Sigmoid colon (tissue), 7 donors: ENCODE results near the gene WFIKKN2. TPM values are rescaled to one million over a fixed set of nuclear protein-coding genes. Genes with fewer than 3 reads are reported as not detected.

Experiments
- DNase-seq: peaks from one replicate; pipeline ENCODE4 v3.0.0-alpha.2; 2019
- H3K27ac ChIP-seq, 4 donors: fragments of 200-600 bp; sonication (generic); one replicate each; pipeline ENCODE4 v1.5.1; 2016 to 2019; ENCODE audit warnings: mild to moderate bottlenecking in 1 of 4
- H3K27me3 ChIP-seq, 3 donors: fragments of 200-600 bp; sonication (generic); one replicate each; pipeline ENCODE4 v1.5.1; 2019; ENCODE audit warnings: mild to moderate bottlenecking in 1 of 3
- H3K36me3 ChIP-seq, 4 donors: fragments of 200-600 bp; sonication (generic); one replicate each; pipeline ENCODE4 v1.5.1; 2016 to 2019
- H3K4me1 ChIP-seq, 4 donors: fragments of 200-600 bp; sonication (generic); one replicate each; pipeline ENCODE4 v1.5.1; 2017 to 2019
- H3K4me3 ChIP-seq, 4 donors: fragments of 200-600 bp; sonication (generic); one replicate each; pipeline ENCODE4 v1.5.1; 2017 to 2019; ENCODE audit warnings: mild to moderate bottlenecking in 2 of 4, moderate library complexity in 1 of 4
- H3K9me3 ChIP-seq, 4 donors: fragments of 200-600 bp in 3 of 4; sonication (generic) in 3 of 4; one replicate each; pipeline versions ENCODE4 v1.5.1 to v1.6.1; 2013 to 2019
- EP300 ChIP-seq, 4 donors: sonication (generic); formaldehyde crosslinking; IDR thresholded peaks; one replicate each; pipeline ENCODE4 v1.6.1; 2017; ENCODE audit warnings: antibody characterized with exemption in 4 of 4
- POLR2A ChIP-seq, 2 donors: fragments of 450-650 bp; IDR thresholded peaks; one replicate each; pipeline ENCODE4 v1.6.1; 2016; ENCODE audit warnings: antibody characterized with exemption in 2 of 2, mild to moderate bottlenecking in 2 of 2, moderate library complexity in 2 of 2
- POLR2AphosphoS5 ChIP-seq, 4 donors: sonication (generic); formaldehyde crosslinking; IDR thresholded peaks; one replicate each; pipeline ENCODE4 v1.6.1; 2017; ENCODE audit warnings: antibody characterized with exemption in 4 of 4
- WGBS, 2 donors: extraction: QIAGEN DNeasy Blood & Tissue Kit; methylation state at CpG; one replicate each; pipeline ENCODE4 v1.1.7; 2013; 5-methylcytosine and 5-hydroxymethylcytosine counted together
- intact Hi-C: fragments of 100-400 bp; cut with DNase I; formaldehyde crosslinking; loops from one replicate; pipeline ENCODE4 v1.15.1; 2023
- polyA plus RNA-seq, 3 donors: library from polyadenylated mRNA; stranded (reverse); fragments of 200-250 nt; gene quantifications; one replicate each; pipeline ENCODE4 v1.2.3, GENCODE V29; 2013
- total RNA-seq, 4 donors: library from RNA; depleted of rRNA; stranded (reverse); fragments of >200 nt; gene quantifications; one replicate each; pipeline ENCODE4 v1.1.0, GENCODE V29; 2016
- TF ChIP-seq, protein P1 (sequence below), 4 experiments: fragments of 450-650 bp in 3 of 4; fragments of 200-600 bp in 1 of 4; IDR thresholded peaks; one replicate each; pipeline ENCODE4 v1.5.1; 2016 to 2019; ENCODE audit warnings: antibody characterized with exemption in 4 of 4, mild to moderate bottlenecking in 3 of 4, moderate library complexity in 2 of 4
- donor health status: healthy with polysubstance abuse.
- donor health status: Bipolar disorder and iron deficiency.
- donor health status: healthy.

Gene WFIKKN2
- total and polyA plus RNA-seq, 7 donors, result under 0.01 to 1.1 (median 0.11) TPM; not detected in 1

DNA sequence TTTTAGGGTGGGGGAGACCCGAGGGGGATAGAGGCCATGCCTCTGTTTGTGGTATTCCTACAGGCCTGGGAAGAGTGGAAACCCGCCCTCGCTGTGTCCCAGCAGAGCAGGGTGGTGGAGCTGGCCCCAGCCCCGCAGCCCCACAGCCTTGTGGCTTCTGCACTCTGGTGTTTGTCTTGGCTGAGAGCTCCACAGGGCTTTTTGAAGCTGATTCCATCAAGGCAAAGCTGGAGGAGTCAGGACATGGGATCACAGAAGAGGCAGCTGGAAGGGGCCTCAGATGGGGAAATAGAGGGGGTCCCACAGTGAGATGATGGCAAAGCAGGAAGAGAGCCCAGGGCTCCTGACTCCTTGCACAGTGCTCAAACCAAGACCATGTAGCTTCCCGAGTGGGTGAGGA lies 5.0 kb upstream of the WFIKKN2 start:
- no peak for TF ChIP-seq POLR2AphosphoS5 (IDR thresholded peaks at IDR 0.05)
- TF ChIP-seq, protein P1, sequence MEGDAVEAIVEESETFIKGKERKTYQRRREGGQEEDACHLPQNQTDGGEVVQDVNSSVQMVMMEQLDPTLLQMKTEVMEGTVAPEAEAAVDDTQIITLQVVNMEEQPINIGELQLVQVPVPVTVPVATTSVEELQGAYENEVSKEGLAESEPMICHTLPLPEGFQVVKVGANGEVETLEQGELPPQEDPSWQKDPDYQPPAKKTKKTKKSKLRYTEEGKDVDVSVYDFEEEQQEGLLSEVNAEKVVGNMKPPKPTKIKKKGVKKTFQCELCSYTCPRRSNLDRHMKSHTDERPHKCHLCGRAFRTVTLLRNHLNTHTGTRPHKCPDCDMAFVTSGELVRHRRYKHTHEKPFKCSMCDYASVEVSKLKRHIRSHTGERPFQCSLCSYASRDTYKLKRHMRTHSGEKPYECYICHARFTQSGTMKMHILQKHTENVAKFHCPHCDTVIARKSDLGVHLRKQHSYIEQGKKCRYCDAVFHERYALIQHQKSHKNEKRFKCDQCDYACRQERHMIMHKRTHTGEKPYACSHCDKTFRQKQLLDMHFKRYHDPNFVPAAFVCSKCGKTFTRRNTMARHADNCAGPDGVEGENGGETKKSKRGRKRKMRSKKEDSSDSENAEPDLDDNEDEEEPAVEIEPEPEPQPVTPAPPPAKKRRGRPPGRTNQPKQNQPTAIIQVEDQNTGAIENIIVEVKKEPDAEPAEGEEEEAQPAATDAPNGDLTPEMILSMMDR (IDR thresholded peaks at IDR 0.05), result no peak
- TF ChIP-seq EP300 (IDR thresholded peaks at IDR 0.05), result no peak
- no peak for TF ChIP-seq POLR2A (IDR thresholded peaks at IDR 0.05)
- no peak overlapping the region for H3K27ac ChIP-seq
- intact Hi-C loops, result no loop called here
- no peaks in the 10 kb centered on the region for H3K27me3 ChIP-seq
- no peaks in the 10 kb centered on the region for H3K9me3 ChIP-seq
- peaks cover 0 to 9% (median 8%) of the 10 kb centered on the region in 4 donors for H3K4me1 ChIP-seq
- no peak for DNase-seq
- WGBS, 2 donors, result 83 to 84% methylated on average over 5 of the region's 5 CpGs
- no peaks in the 10 kb centered on the region for H3K36me3 ChIP-seq
- H3K4me3 ChIP-seq, result no peak overlapping the region

DNA sequence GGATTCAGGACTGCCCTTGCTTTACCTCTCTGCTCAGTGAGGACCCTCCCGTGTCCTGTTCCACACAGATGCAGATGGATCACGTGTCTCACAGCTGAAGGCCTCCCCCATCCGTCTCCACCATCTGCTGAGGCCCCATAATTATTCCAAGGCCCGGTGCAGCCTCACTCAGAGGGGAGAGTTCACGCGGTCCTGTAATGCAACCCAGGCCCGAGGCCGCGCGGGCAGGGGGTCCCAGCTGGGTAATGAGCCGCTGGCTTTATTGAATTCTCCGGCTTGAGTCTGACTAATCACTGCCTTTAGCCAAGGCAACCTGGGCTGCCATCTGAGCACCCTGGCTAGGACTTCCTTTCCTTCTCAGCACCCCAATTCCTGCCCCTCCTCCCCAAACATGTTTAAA lies 4.4 kb upstream of the WFIKKN2 start:
- H3K27ac ChIP-seq, result no peak overlapping the region
- intact Hi-C loops, result no loop called here
- WGBS, 2 donors, result 88 to 95% methylated on average over 12 of the region's 12 CpGs
- peaks cover 0 to 14% (median 12%) of the 10 kb centered on the region in 4 donors for H3K4me1 ChIP-seq
- no peak overlapping the region for H3K4me3 ChIP-seq
- no peaks in the 10 kb centered on the region for H3K36me3 ChIP-seq
- no peaks in the 10 kb centered on the region for H3K9me3 ChIP-seq
- H3K27me3 ChIP-seq, result no peaks in the 10 kb centered on the region
- TF ChIP-seq POLR2AphosphoS5 (IDR thresholded peaks at IDR 0.05), result no peak
- TF ChIP-seq, protein P1 (IDR thresholded peaks at IDR 0.05), result no peak
- TF ChIP-seq EP300 (IDR thresholded peaks at IDR 0.05), result no peak
- TF ChIP-seq POLR2A (IDR thresholded peaks at IDR 0.05), result no peak
- peak; percentile 46 for DNase-seq

DNA sequence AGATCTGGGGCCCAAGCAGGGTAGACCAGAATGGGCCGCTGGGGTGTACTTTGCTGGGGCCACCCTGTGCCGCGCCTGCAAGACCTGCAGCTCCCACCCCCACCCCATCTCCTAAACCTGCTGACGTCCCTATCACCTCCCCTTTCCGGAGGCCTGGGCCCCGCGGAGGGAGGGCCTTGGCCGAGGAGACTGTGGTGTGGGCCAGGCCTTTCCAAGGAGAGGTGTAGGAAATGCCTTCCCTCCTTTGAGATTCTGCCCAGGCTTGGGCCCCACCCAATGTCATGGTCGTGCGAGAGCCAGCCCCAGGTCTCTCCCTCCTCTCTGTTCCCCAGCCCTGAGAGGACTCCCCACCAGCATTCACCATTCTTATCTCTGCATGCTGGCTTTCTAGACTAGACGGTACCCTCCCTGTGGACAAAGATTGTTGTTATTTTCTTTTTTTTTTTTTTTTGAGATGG lies 3.9 kb upstream of the WFIKKN2 start:
- TF ChIP-seq POLR2A (IDR thresholded peaks at IDR 0.05), result no peak
- TF ChIP-seq EP300 (IDR thresholded peaks at IDR 0.05), result no peak
- TF ChIP-seq POLR2AphosphoS5 (IDR thresholded peaks at IDR 0.05), result no peak
- TF ChIP-seq, protein P1 (IDR thresholded peaks at IDR 0.05), result no peak
- H3K27ac ChIP-seq, result no peak overlapping the region
- H3K36me3 ChIP-seq, result no peaks in the 10 kb centered on the region
- H3K4me1 ChIP-seq, result peaks cover 0 to 14% (median 12%) of the 10 kb centered on the region in 4 donors
- no peak overlapping the region for H3K4me3 ChIP-seq
- DNase-seq, result peak; percentile 55
- H3K9me3 ChIP-seq, result no peaks in the 10 kb centered on the region
- 61 to 76% methylated on average over 11 of the region's 11 CpGs for WGBS, 2 donors
- intact Hi-C loops, result no loop called here
- H3K27me3 ChIP-seq, result no peaks in the 10 kb centered on the region

DNA sequence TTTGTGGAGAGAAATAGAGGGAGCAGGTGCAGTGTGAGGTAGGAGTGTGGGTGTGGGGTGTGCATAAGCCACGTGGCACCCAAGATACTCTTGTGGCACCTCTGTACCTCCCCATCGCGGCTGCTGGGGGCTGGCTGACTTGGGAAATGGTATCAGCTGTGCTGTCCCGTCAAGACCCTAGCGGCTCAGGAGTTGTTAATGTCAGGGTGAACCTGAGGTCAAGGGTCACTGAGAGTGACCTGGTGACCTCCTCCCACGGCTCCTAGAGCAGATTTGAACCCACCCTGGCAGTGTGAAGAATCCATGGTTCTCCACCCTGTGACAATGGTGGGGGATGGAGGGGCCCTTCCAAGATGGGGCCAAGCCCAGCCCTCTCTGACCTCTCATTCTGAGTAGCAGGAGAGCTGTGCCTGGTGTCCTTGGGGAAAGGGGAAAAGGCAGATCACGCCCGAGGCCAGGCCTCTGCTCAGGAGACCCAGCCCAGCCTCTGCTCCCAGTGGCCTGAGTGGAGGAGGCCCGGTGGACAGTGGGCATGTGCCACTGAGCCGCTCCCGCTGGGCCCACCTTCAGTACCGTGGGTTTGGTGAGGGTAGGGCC lies 3.0 kb upstream of the WFIKKN2 start:
- 84 to 90% methylated on average over 12 of the region's 12 CpGs for WGBS, 2 donors
- H3K27ac ChIP-seq, result no peak overlapping the region
- H3K4me3 ChIP-seq, result no peak overlapping the region
- peaks cover 0 to 14% (median 12%) of the 10 kb centered on the region in 4 donors for H3K4me1 ChIP-seq
- H3K27me3 ChIP-seq, result no peaks in the 10 kb centered on the region
- intact Hi-C loops, result no loop called here
- peak; percentile 47 for DNase-seq
- H3K9me3 ChIP-seq, result no peaks in the 10 kb centered on the region
- TF ChIP-seq POLR2A (IDR thresholded peaks at IDR 0.05) (no peak), EP300 (IDR thresholded peaks at IDR 0.05) (no peak), POLR2AphosphoS5 (IDR thresholded peaks at IDR 0.05) (no peak)
- TF ChIP-seq, protein P1 (IDR thresholded peaks at IDR 0.05), result no peak
- no peaks in the 10 kb centered on the region for H3K36me3 ChIP-seq
